Muscle of arm (tissue), 12 donors: ENCODE results near the gene PSMD8. TPM values are rescaled to one million over a fixed set of nuclear protein-coding genes. Genes with fewer than 3 reads are reported as not detected.
A peak's percentile ranks its signal among the peaks of the same experiment; 100 is the strongest.

Experiments used
- DNase-seq: peaks from one replicate; pipeline ENCODE4 v3.0.0-alpha.2; 2013
- polyA plus RNA-seq, 12 donors: library from polyadenylated mRNA; unstranded; fragments of 120-200 nt; gene quantifications; one replicate each; pipeline ENCODE4 v1.2.1, GENCODE V29; 2013; ENCODE audit not compliant: insufficient read length in 12 of 12

Gene PSMD8
- polyA plus RNA-seq, 12 donors = 111 to 140 (median 119) TPM; not detected in 1

GRCh38 chr19:38385057-38385803 lies 10.9 kb downstream of the PSMD8 start:
- DNase-seq = no peak

- no peak for DNase-seq
Observed at GRCh38 chr19:38385804-38386257, 11.5 kb downstream of the PSMD8 start.

- no peak for DNase-seq
Observed at GRCh38 chr19:38386300-38386970, 12.1 kb downstream of the PSMD8 start.

GRCh38 chr19:38386971-38387549 lies 12.7 kb downstream of the PSMD8 start:
- DNase-seq = no peak

GRCh38 chr19:38387550-38388348 lies 13.4 kb downstream of the PSMD8 start, which contains the start of gene GGN:
Gene GGN, minus strand, starts transcription at chr19:38388034. Its CDS starts 773 bp downstream, at chr19:38387261.
- DNase-seq = peak; percentile 48

GRCh38 chr19:38388349-38389100 lies 14.2 kb downstream of the PSMD8 start, which contains the start of gene SPRED3:
Gene SPRED3, plus strand, starts transcription at chr19:38388697. Its CDS starts 1,606 bp downstream, at chr19:38390303.
- DNase-seq = no peak

DNA sequence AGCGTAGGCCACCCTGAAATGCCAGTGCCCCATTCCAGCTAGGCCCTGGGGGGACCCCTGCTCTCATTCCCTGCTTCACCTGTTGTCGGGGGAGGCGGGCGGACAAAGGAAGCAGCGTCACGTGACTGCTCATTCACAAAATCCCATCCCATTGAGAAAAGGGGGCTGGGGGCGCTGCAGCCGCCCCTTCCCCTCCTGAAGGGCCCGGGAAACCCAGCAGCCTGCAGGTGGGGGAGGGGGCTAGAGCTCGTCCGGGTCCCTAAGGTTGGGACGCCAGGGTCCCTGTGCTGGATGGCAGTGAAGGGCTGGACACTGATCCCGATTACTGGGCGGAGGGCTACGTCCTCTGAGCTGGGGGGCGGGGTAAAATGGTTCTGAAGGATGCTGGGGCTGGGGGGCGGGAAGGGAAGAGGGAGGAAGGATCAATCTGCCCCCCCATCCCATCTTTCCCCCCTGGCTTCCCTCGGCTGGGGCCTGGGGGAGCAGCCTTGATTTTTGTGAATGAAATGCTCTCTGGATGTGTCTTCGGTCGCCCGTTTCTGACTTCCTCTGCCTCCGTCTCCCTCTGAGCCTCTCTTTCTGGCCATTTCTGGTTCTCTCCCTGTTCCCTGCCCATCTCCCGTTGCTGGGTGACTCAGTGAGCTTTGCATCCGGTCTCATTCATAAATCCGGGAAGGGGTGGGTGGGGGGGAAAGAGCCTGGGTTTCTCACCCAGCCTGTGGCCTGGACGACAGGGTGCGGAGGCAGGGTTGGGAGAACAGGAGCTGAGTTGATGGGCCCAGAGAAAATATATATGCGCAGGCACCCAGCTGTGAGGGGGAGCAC lies 14.9 kb downstream of the PSMD8 start:
- DNase-seq = no peak

- no peak for DNase-seq
Observed at GRCh38 chr19:38389957-38390924, 15.9 kb downstream of the PSMD8 start.

DNA sequence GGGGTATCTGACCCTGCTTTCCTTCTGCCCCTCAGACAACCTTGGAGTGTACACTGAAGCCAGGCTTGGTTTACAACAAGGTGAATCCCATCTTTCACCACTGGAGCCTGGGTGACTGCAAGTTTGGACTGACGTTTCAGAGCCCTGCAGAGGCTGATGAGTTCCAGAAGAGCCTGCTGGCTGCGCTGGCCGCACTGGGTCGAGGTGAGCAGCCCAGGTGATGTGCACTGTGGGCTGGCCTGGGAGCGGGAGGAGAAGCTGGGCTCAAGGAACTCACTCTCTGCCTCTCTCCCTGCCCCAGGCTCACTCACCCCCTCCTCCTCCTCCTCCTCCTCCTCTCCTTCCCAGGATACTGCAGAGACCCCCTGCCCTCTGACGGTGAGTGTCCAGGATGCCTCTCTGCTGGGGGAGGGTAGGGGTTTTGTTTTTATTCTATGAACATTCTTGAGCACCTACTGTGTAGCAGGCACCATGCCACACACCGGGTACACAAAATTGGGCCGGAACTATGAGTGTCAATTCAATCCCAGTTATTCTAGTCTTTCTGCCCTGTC lies 17.6 kb downstream of the PSMD8 start:
- DNase-seq = no peak

DNA sequence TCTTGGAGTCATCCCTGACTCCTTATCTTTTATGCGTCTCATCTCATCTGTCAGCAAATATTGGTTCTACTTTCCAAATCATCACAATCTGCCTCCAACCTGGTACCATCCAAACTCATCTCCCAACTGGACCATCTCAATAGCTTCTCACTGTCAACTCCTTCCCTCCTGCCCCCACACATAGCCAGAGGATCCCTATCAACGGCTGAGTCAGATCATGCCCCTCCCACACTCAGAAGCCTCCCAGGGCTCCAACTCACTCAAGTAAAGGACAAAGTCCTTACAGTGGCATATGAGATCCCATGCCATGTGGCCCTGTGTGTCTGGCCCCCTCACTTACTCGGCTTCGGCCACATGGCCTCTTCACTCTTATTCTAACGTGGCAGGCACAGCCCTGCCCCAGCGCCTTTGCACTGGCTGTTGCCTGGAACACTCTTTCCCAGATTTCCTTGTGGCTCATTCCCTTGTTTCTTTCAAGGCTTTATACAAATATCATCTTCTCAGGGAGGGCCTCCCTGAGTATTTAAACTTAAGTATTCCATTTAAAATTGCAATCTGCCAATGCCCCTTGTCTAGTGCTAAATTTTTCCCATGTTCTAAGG lies 18.4 kb downstream of the PSMD8 start:
- no peak for DNase-seq

DNA sequence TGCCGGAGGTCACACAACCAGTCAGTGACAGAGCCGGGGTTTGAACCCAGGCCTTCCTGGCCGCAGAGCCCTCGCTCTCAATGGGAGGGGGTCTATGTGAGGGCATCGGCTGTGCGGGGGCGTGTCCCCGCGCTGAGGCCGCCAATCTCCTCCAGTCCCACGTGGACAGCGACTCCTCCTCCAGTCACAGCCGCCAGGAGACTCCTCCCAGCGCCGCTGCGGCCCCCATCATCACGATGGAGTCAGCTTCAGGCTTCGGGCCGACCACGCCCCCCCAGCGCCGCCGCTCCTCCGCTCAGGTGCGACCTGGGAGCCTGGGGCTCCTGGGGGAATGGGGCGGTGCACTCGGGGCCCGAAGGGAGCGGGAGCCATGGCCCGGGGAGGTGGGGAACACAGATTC lies 20.1 kb downstream of the PSMD8 start:
- no peak for DNase-seq

GRCh38 chr19:38395381-38396114 lies 21.2 kb downstream of the PSMD8 start:
- DNase-seq = no peak

- no peak for DNase-seq
Observed at GRCh38 chr19:38399081-38399480, 24.7 kb downstream of the PSMD8 start.

GRCh38 chr19:38399537-38399936 lies 25.2 kb downstream of the PSMD8 start:
- DNase-seq = no peak

- DNase-seq = no peak
Observed at GRCh38 chr19:38400361-38400760, 26.0 kb downstream of the PSMD8 start.

GRCh38 chr19:38401148-38401547 lies 26.8 kb downstream of the PSMD8 start:
- DNase-seq = no peak

GRCh38 chr19:38402623-38402966 lies 28.2 kb downstream of the PSMD8 start:
- no peak for DNase-seq
